K562 (cell line): Measurements from ENCODE around the gene TMOD2. TPM values are rescaled to one million over a fixed set of nuclear protein-coding genes. Genes with fewer than 3 reads are reported as not detected.

ENCODE experiments used
- ARID1B ChIP-seq: fragments of 450-650 bp; IDR thresholded peaks from 2 replicates; pipeline ENCODE4 v1.6.1; 2016; ENCODE audit warnings: antibody characterized with exemption, mild to moderate bottlenecking, inconsistent platforms
- ATF7 ChIP-seq: fragments of 450-650 bp; IDR thresholded peaks from 2 replicates; pipeline ENCODE4 v1.7.1; 2014; ENCODE audit warnings: mild to moderate bottlenecking, moderate library complexity
- CBFA2T3 ChIP-seq: fragments of 450-650 bp; IDR thresholded peaks from 2 replicates; pipeline ENCODE4 v1.6.1; 2017
- CC2D1A ChIP-seq: fragments of 450-650 bp; IDR thresholded peaks from 2 replicates; pipeline ENCODE4 v1.6.1; 2017; ENCODE audit warnings: mild to moderate bottlenecking
- CHCHD3 ChIP-seq: fragments of 250-450 bp; sonication (Bioruptor Pico); IDR thresholded peaks from 2 replicates; pipeline ENCODE4 v2.1.2; 2022; ENCODE audit warnings: mild to moderate bottlenecking
- CTBP1 ChIP-seq: fragments of 450-650 bp; IDR thresholded peaks from 2 replicates; pipeline ENCODE4 v1.6.1; 2016; ENCODE audit warnings: borderline replicate concordance
- DIDO1 ChIP-seq: fragments of 450-650 bp; IDR thresholded peaks from 2 replicates; pipeline ENCODE4 v1.6.1; 2016; ENCODE audit warnings: low read depth, missing biosample characterization, missing genetic modification characterization
- DPF2 ChIP-seq: fragments of 450-650 bp; IDR thresholded peaks from 2 replicates; pipeline ENCODE4 v1.6.1; 2016
- FOSL1 ChIP-seq: fragments of 200-800 bp; sonication (Bioruptor generic); conservative IDR thresholded peaks from 2 replicates; pipeline ENCODE4 v1.6.1; 2016; ENCODE audit warnings: missing genetic modification characterization, missing compliant biosample characterization
- FOXK2 ChIP-seq, 2 experiments: fragments of 450-650 bp; IDR thresholded peaks in 1 of 2; conservative IDR thresholded peaks in 1 of 2; 2 replicates each; pipeline ENCODE4 v1.6.1; 2016; ENCODE audit warnings: low read depth in 2 of 2, mild to moderate bottlenecking in 1 of 2
- HDAC1 ChIP-seq, 2 experiments: fragments of 450-650 bp; IDR thresholded peaks; 2 replicates each; pipeline ENCODE4 v1.6.1; 2016 to 2017; ENCODE audit warnings: inconsistent platforms in 1 of 2, mild to moderate bottlenecking in 1 of 2, moderate library complexity in 1 of 2
- HEY1 ChIP-seq: fragments of 250-450 bp; sonication (Bioruptor Pico); IDR thresholded peaks from 2 replicates; pipeline ENCODE4 v1.5.0; 2020; ENCODE audit warnings: mild to moderate bottlenecking, moderate library complexity, borderline replicate concordance
- HIVEP1 ChIP-seq: fragments of 250-450 bp; sonication (Bioruptor Pico); IDR thresholded peaks from 2 replicates; pipeline ENCODE4 v1.4.0; 2020; ENCODE audit warnings: mild to moderate bottlenecking
- JUN ChIP-seq, 2 experiments: sonication (generic) in 1 of 2; formaldehyde crosslinking in 1 of 2; IDR thresholded peaks; 2 replicates each; pipeline versions ENCODE4 v1.6.1 to v1.8.0; 2012 to 2022; ENCODE audit warnings: borderline replicate concordance in 2 of 2, mild to moderate bottlenecking in 2 of 2, improper control_type of control experiment in 1 of 2, low read depth in 1 of 2, low read length in 1 of 2, missing genetic modification reagents in 1 of 2
- MXD1 ChIP-seq: fragments of 250-450 bp; sonication (Bioruptor Pico); IDR thresholded peaks from 2 replicates; pipeline ENCODE4 v1.8.0; 2021; ENCODE audit warnings: borderline replicate concordance, mild to moderate bottlenecking, moderate library complexity; ENCODE audit not compliant: poor library complexity, severe bottlenecking
- NFIC ChIP-seq: fragments of 450-650 bp; IDR thresholded peaks from 2 replicates; pipeline ENCODE4 v1.6.1; 2017; ENCODE audit warnings: mild to moderate bottlenecking, inconsistent platforms
- POLR2G ChIP-seq: fragments of 200-400 bp; formaldehyde crosslinking; IDR thresholded peaks from 2 replicates; pipeline ENCODE4 v1.6.1; 2017; ENCODE audit warnings: low read depth, mild to moderate bottlenecking, antibody characterized with exemption, low read length, moderate library complexity
- RFX7 ChIP-seq: fragments of 250-450 bp; sonication (Bioruptor Pico); IDR thresholded peaks from 2 replicates; pipeline ENCODE4 v1.5.1; 2021; ENCODE audit warnings: mild to moderate bottlenecking
- TRIM24 ChIP-seq, 2 experiments: fragments of 450-650 bp; IDR thresholded peaks; 2 replicates each; pipeline ENCODE4 v1.6.1; 2016
- ZNF197 ChIP-seq: fragments of 200-800 bp; sonication (Bioruptor generic); IDR thresholded peaks from 2 replicates; pipeline ENCODE4 v1.6.1; 2016; ENCODE audit warnings: low read depth, missing genetic modification characterization, missing compliant biosample characterization
- ZNF384 ChIP-seq: IDR thresholded peaks from 2 replicates; pipeline ENCODE4 v1.6.1; 2012; ENCODE audit warnings: low read depth, low read length, improper control_type of control experiment
- ZNF609 ChIP-seq: sonication (generic); formaldehyde crosslinking; IDR thresholded peaks from 2 replicates; pipeline ENCODE4 v1.8.1; 2023; ENCODE audit warnings: missing genetic modification reagents, mild to moderate bottlenecking, borderline replicate concordance
- polyA plus RNA-seq, 8 experiments: library from polyadenylated mRNA; depleted of rRNA in 4 of 8; stranded (reverse) in 5 of 8; unstranded in 3 of 8; fragments of >200 nt; fragmentation: Nextera tagmentation in 2 of 8; fragmentation: Illumina TruSeq in 1 of 8; extraction: Ambion mirVana in 2 of 8; extraction: Trizol in 1 of 8; gene quantifications; 2 replicates each; pipeline versions ENCODE4 v1.2.1 to v1.2.3, GENCODE V29; 2011 to 2014; ENCODE audit warnings: inconsistent platforms in 1 of 8, missing spikeins in 1 of 8
- total RNA-seq, 7 experiments: library from RNA; depleted of rRNA in 6 of 7; stranded (reverse); fragments of >200 nt in 6 of 7; fragmentation: Illumina TruSeq in 2 of 7; extraction: Trizol in 2 of 7; gene quantifications; 2 replicates each; pipeline versions ENCODE4 v1.2.1 to v1.2.3, GENCODE V29; 2011 to 2021; ENCODE audit warnings: low replicate concordance in 1 of 7
- TF ChIP-seq, protein P1 (sequence below): sonication (generic); formaldehyde crosslinking; IDR thresholded peaks from 2 replicates; pipeline ENCODE4 v1.9.0; 2022; ENCODE audit warnings: mild to moderate bottlenecking, missing genetic modification reagents

TMOD2 gene
- total and polyA plus RNA-seq, 9 of the 15 experiments (the other 6 are each of a cell fraction or from before 2014, with no cell fraction given): 0.49 to 3.8 (median 3.0) TPM

GRCh38 chr15:51726302-51727073 lies 24.9 kb upstream of the TMOD2 start (continued):
- TF ChIP-seq ZNF384 (no peak), DIDO1 (tag) (no peak), HDAC1 (IDR thresholded peaks at IDR 0.05) (peak in 1 of 2 experiments; percentile 49; a peak in 1 of 4 replicates), POLR2G (no peak), CTBP1 (peak; percentile 81), TRIM24 (IDR thresholded peaks at IDR 0.05) (no peak), ZNF197 (CRISPR knock-in tag) (no peak), ATF7 (peak; percentile 34; the same call in 1 of the 2 replicates), FOXK2 (conservative IDR thresholded peaks at IDR 0.05 in 1 of 2, IDR thresholded peaks at IDR 0.05 in 1 of 2; ENCODE audit: low read depth in 2 of 2) (0 out of 4 replicates have a peak, but pooled peaks of 1 of the 2 experiments have one; percentile 6), JUN (IDR thresholded peaks at IDR 0.05; ENCODE audit: borderline replicate concordance, low read depth, low read length) (peak; percentile 83), JUN (CRISPR knock-in tag; IDR thresholded peaks at IDR 0.05; ENCODE audit: borderline replicate concordance) (0 out of 2 replicates have a peak, but pooled peaks have one; percentile 35), CC2D1A (no peak), HEY1 (CRISPR knock-in tag) (no peak), DPF2 (peak; percentile 76), MXD1 (no peak), HIVEP1 (CRISPR knock-in tag) (no peak), NFIC (peak; percentile 26; the same call in 1 of the 2 replicates), CBFA2T3 (peak; percentile 79), CHCHD3 (CRISPR knock-in tag) (no peak), FOSL1 (tag) (peak; percentile 86), ARID1B (peak; percentile 71), RFX7 (CRISPR knock-in tag) (no peak), ZNF609 (CRISPR knock-in tag) (no peak)
- TF ChIP-seq, protein P1, sequence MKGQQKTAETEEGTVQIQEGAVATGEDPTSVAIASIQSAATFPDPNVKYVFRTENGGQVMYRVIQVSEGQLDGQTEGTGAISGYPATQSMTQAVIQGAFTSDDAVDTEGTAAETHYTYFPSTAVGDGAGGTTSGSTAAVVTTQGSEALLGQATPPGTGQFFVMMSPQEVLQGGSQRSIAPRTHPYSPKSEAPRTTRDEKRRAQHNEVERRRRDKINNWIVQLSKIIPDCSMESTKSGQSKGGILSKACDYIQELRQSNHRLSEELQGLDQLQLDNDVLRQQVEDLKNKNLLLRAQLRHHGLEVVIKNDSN (CRISPR knock-in tag): no peak
